Measurements from ENCODE around the gene CLRN2.

The CLRN2 gene

GRCh38 chr4:17510582-17510981, 4.4 kb upstream of the CLRN2 start:
- DNase-seq = no peak
- peaks cover 55% of the 10 kb centered on the region for H3K4me1 Mint-ChIP-seq
- no peaks in the 10 kb centered on the region for H3K9me3 Mint-ChIP-seq
- H3K4me3 Mint-ChIP-seq = peak overlapping the region; percentile 94
- no peak for TF ChIP-seq CTCF (IDR thresholded peaks at IDR 0.05)
- peak overlapping the region; percentile 54 for H3K27ac Mint-ChIP-seq
- peaks cover 39% of the 10 kb centered on the region for H3K36me3 Mint-ChIP-seq (ENCODE audit: low read depth)
- H3K27me3 Mint-ChIP-seq (ENCODE audit: low read depth, poor library complexity) = peaks cover 16% of the 10 kb centered on the region

GRCh38 chr4:17511051-17511450, 3.9 kb upstream of the CLRN2 start:
- H3K27ac Mint-ChIP-seq = no peak overlapping the region
- DNase-seq = peak; percentile 67
- peaks cover 55% of the 10 kb centered on the region for H3K4me1 Mint-ChIP-seq
- peaks cover 35% of the 10 kb centered on the region for H3K36me3 Mint-ChIP-seq (ENCODE audit: low read depth)
- no peak for TF ChIP-seq CTCF (IDR thresholded peaks at IDR 0.05)
- H3K9me3 Mint-ChIP-seq = no peaks in the 10 kb centered on the region
- peaks cover 18% of the 10 kb centered on the region for H3K27me3 Mint-ChIP-seq (ENCODE audit: low read depth, poor library complexity)
- peak overlapping the region; percentile 94 for H3K4me3 Mint-ChIP-seq

GRCh38 chr4:17511509-17511949, 3.4 kb upstream of the CLRN2 start:
- Mint-ChIP-seq H3K36me3 (ENCODE audit: low read depth) (peaks cover 34% of the 10 kb centered on the region), H3K27ac (peak overlapping the region; percentile 3), H3K27me3 (ENCODE audit: low read depth, poor library complexity) (peaks cover 18% of the 10 kb centered on the region), H3K4me3 (peak overlapping the region; percentile 94), H3K4me1 (peaks cover 55% of the 10 kb centered on the region), H3K9me3 (no peaks in the 10 kb centered on the region)
- no peak for DNase-seq
- TF ChIP-seq CTCF (IDR thresholded peaks at IDR 0.05) = no peak

- TF ChIP-seq CTCF (IDR thresholded peaks at IDR 0.05) = no peak
- Mint-ChIP-seq H3K27ac (peak within 1 kb of the TSS; percentile 3), H3K4me1 (peaks cover 62% of the 10 kb centered on the region), H3K36me3 (ENCODE audit: low read depth) (peaks cover 28% of the 10 kb centered on the region), H3K4me3 (peak within 1 kb of the TSS; percentile 94), H3K9me3 (no peaks in the 10 kb centered on the region), H3K27me3 (ENCODE audit: low read depth, poor library complexity) (peaks cover 24% of the 10 kb centered on the region)
- peak; percentile 91 for DNase-seq
These were observed 2.8 kb upstream of the CLRN2 start, which contains the start of gene QDPR for GRCh38 chr4:17511950-17512795. TSS of gene QDPR (minus strand) at chr4:17512090. CDS start at chr4:17512054, 36 bp downstream.

DNA sequence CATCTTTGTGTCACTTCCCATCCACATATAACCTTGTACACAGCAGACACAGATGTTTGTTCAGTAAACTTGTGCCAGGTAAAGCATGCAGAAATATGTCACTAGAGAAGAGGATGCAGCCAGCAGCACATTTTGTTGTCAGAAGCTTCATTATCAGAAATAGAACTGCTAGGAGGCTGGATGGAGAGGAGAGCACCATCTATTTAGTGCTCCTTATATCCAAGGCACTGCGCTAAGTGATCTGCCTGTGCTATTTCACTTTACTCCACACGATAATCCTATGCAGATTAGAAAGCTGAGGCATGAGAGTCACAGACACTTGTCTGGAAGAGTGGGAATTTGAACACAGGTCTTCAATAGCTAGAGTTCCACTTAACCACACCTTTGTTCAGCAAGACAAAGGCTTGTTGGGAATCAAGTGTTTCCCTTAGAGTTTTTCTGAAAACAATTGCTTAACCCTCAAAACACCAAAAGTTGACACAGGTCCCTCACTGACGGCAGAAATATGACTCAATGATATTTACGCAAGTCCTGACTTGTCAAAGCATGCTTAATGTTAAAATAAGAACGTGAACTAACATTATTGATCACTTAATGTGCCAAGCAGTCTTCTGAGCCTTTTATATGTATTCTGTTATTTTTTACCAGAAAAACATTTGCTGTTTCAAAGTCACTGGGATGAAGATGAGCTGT, 1.8 kb upstream of the CLRN2 start:
- Mint-ChIP-seq H3K27me3 (ENCODE audit: low read depth, poor library complexity) (peaks cover 24% of the 10 kb centered on the region), H3K4me1 (peaks cover 71% of the 10 kb centered on the region), H3K9me3 (no peaks in the 10 kb centered on the region), H3K27ac (no peak overlapping the region), H3K4me3 (peak overlapping the region; percentile 79), H3K36me3 (ENCODE audit: low read depth) (peaks cover 21% of the 10 kb centered on the region)
- DNase-seq = no peak
- TF ChIP-seq CTCF (IDR thresholded peaks at IDR 0.05) = no peak
